Measurements from ENCODE around the gene LRRC31.

LRRC31 gene

GRCh38 chr3:169855514-169855913 is 14.2 kb downstream of the LRRC31 start:
- no peak overlapping the region for H3K4me3 ChIP-seq (ENCODE audit: severe bottlenecking)
- H3K27me3 ChIP-seq (ENCODE audit: insufficient read depth, poor library complexity, severe bottlenecking), result no peaks in the 10 kb centered on the region
- H3K9me3 ChIP-seq (ENCODE audit: severe bottlenecking), result no peaks in the 10 kb centered on the region
- TF ChIP-seq CTCF (IDR thresholded peaks at IDR 0.05; ENCODE audit: poor library complexity, severe bottlenecking), result no peak
- no peak for ATAC-seq (ENCODE audit: low read depth)
- H3K4me1 ChIP-seq (ENCODE audit: insufficient read depth, poor library complexity, severe bottlenecking), result no peaks in the 10 kb centered on the region
- no peak for DNase-seq (ENCODE audit: low spot score)
- H3K27ac ChIP-seq (ENCODE audit: poor library complexity, severe bottlenecking), result no peak overlapping the region
- H3K36me3 ChIP-seq (ENCODE audit: low read depth), result no peaks in the 10 kb centered on the region

- Histone ChIP-seq H3K4me1 (ENCODE audit: insufficient read depth, poor library complexity, severe bottlenecking) (peaks cover 16% of the 10 kb centered on the region), H3K9me3 (ENCODE audit: severe bottlenecking) (no peaks in the 10 kb centered on the region), H3K27me3 (ENCODE audit: insufficient read depth, poor library complexity, severe bottlenecking) (no peaks in the 10 kb centered on the region), H3K4me3 (ENCODE audit: severe bottlenecking) (no peak overlapping the region), H3K27ac (ENCODE audit: poor library complexity, severe bottlenecking) (no peak overlapping the region), H3K36me3 (ENCODE audit: low read depth) (no peaks in the 10 kb centered on the region)
- ATAC-seq (ENCODE audit: low read depth), result no peak
- TF ChIP-seq CTCF (IDR thresholded peaks at IDR 0.05; ENCODE audit: poor library complexity, severe bottlenecking), result no peak
- no peak for DNase-seq (ENCODE audit: low spot score)
Observed at GRCh38 chr3:169850618-169851017, 19.1 kb downstream of the LRRC31 start.

- DNase-seq (ENCODE audit: low spot score) (no peak), ATAC-seq (ENCODE audit: low read depth) (no peak)
- Histone ChIP-seq H3K36me3 (ENCODE audit: low read depth) (no peaks in the 10 kb centered on the region), H3K27ac (ENCODE audit: poor library complexity, severe bottlenecking) (no peak overlapping the region), H3K4me3 (ENCODE audit: severe bottlenecking) (no peak overlapping the region), H3K27me3 (ENCODE audit: insufficient read depth, poor library complexity, severe bottlenecking) (no peaks in the 10 kb centered on the region), H3K4me1 (ENCODE audit: insufficient read depth, poor library complexity, severe bottlenecking) (peaks cover 16% of the 10 kb centered on the region), H3K9me3 (ENCODE audit: severe bottlenecking) (no peaks in the 10 kb centered on the region)
- no peak for TF ChIP-seq CTCF (IDR thresholded peaks at IDR 0.05; ENCODE audit: poor library complexity, severe bottlenecking)
Observed at GRCh38 chr3:169848741-169849140, 21.0 kb downstream of the LRRC31 start.

- H3K27ac ChIP-seq (ENCODE audit: poor library complexity, severe bottlenecking), result no peak overlapping the region
- peaks cover 16% of the 10 kb centered on the region for H3K4me1 ChIP-seq (ENCODE audit: insufficient read depth, poor library complexity, severe bottlenecking)
- no peaks in the 10 kb centered on the region for H3K9me3 ChIP-seq (ENCODE audit: severe bottlenecking)
- H3K27me3 ChIP-seq (ENCODE audit: insufficient read depth, poor library complexity, severe bottlenecking), result no peaks in the 10 kb centered on the region
- ATAC-seq (ENCODE audit: low read depth) (no peak), DNase-seq (ENCODE audit: low spot score) (no peak)
- TF ChIP-seq CTCF (IDR thresholded peaks at IDR 0.05; ENCODE audit: poor library complexity, severe bottlenecking), result no peak
- no peak overlapping the region for H3K4me3 ChIP-seq (ENCODE audit: severe bottlenecking)
- H3K36me3 ChIP-seq (ENCODE audit: low read depth), result no peaks in the 10 kb centered on the region
Observed at GRCh38 chr3:169847896-169848295, 21.8 kb downstream of the LRRC31 start.

- H3K27ac ChIP-seq (ENCODE audit: poor library complexity, severe bottlenecking), result peak overlapping the region; percentile 9
- H3K9me3 ChIP-seq (ENCODE audit: severe bottlenecking), result no peaks in the 10 kb centered on the region
- DNase-seq (ENCODE audit: low spot score) (peak; percentile 75), ATAC-seq (ENCODE audit: low read depth) (peak; percentile 100)
- no peaks in the 10 kb centered on the region for H3K36me3 ChIP-seq (ENCODE audit: low read depth)
- H3K4me1 ChIP-seq (ENCODE audit: insufficient read depth, poor library complexity, severe bottlenecking), result peaks cover 16% of the 10 kb centered on the region
- no peaks in the 10 kb centered on the region for H3K27me3 ChIP-seq (ENCODE audit: insufficient read depth, poor library complexity, severe bottlenecking)
- TF ChIP-seq CTCF (IDR thresholded peaks at IDR 0.05; ENCODE audit: poor library complexity, severe bottlenecking), result no peak
- no peak overlapping the region for H3K4me3 ChIP-seq (ENCODE audit: severe bottlenecking)
Observed at GRCh38 chr3:169846458-169847193, 23.1 kb downstream of the LRRC31 start.
